Ectodermal cell (in vitro differentiated cells): ENCODE results near the gene NFIB.

Experiments used
- H3K27ac ChIP-seq: 2 replicates; pipeline ENCODE4 v1.7.0; 2013; ENCODE audit warnings: mild to moderate bottlenecking, low read depth, low read length; ENCODE audit not compliant: insufficient read depth, poor library complexity, severe bottlenecking
- H3K27me3 ChIP-seq: 2 replicates; pipeline ENCODE4 v1.7.0; 2013; ENCODE audit warnings: mild to moderate bottlenecking, low read length; ENCODE audit not compliant: insufficient read depth, control insufficient read depth, poor library complexity, severe bottlenecking
- H3K36me3 ChIP-seq: one replicate; pipeline ENCODE4 v1.7.0; 2013; ENCODE audit warnings: low read length; ENCODE audit not compliant: control insufficient read depth, insufficient read depth
- H3K4me1 ChIP-seq: one replicate; pipeline ENCODE4 v1.7.0; 2013; ENCODE audit warnings: low read length; ENCODE audit not compliant: control insufficient read depth, insufficient read depth
- H3K4me3 ChIP-seq: 2 replicates; pipeline ENCODE4 v1.7.0; 2013; ENCODE audit warnings: low read depth, low read length, control low read depth; ENCODE audit not compliant: insufficient read depth
- H3K9me3 ChIP-seq: 2 replicates; pipeline ENCODE4 v1.7.0; 2013; ENCODE audit warnings: mild to moderate bottlenecking, low read length, moderate library complexity; ENCODE audit not compliant: control insufficient read depth
- WGBS, 2 experiments: methylation state at CpG; one replicate each; pipeline ENCODE4 v1.1.7; 2013; ENCODE audit warnings: missing lambda C conversion rate in 2 of 2; 5-methylcytosine and 5-hydroxymethylcytosine counted together

NFIB gene

DNA sequence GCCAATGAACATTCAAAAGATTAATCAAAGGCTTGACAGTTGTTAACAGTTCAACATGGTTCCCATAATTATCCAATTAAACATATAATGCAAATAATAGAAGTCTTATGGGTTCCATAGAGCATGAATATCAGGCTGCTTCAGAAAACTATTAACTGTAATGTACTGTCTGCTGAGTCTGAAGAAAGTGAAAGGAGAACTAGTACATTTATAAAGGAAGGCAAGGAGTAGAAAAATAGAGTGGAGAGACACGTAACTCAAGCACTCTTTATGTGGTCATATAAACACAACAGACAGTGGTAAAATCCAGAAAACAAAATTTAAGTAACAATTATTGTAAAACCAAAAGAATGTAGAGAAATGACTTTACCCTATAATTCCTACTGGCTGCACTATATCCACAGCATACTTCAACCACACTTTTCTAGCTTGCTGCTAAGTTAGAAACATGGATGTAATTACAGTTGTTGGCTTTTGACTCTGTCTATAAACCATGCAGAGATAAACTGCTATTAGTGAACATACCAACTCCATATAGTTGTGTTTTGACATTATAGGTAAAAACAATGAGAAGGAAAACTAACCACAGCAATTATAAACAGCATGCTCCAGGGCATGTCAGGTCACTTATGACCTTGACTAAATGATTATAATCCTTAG, 32.7 kb downstream of the NFIB start:
- no peaks in the 10 kb centered on the region for H3K4me1 ChIP-seq
- H3K9me3 ChIP-seq: no peaks in the 10 kb centered on the region
- H3K4me3 ChIP-seq: no peak overlapping the region
- H3K36me3 ChIP-seq: no peaks in the 10 kb centered on the region
- H3K27ac ChIP-seq: no peak overlapping the region
- no peaks in the 10 kb centered on the region for H3K27me3 ChIP-seq
- WGBS, 2 experiments: 80 to 100% methylated on average over 1 of the region's 1 CpG

DNA sequence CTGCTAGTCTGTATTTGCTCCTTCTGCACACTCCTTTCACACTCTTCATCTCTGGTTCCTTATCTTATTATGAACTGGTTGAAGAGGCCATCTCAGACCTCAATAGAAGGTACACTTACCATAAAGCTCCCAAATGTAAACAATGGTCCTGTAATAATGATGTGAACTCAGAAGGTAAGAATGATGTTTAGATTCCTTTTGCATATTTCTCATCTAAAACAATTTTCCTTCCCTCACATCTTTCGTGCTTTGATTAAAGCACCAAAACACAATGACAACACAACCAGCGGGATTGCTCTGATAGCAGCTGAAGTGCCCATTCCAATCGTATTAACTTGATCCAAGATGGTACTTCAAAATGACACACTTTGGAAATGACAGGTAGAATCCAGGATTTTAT, 34.3 kb downstream of the NFIB start:
- no peaks in the 10 kb centered on the region for H3K4me1 ChIP-seq
- H3K27ac ChIP-seq: no peak overlapping the region
- no peaks in the 10 kb centered on the region for H3K27me3 ChIP-seq
- no peaks in the 10 kb centered on the region for H3K36me3 ChIP-seq
- no peaks in the 10 kb centered on the region for H3K9me3 ChIP-seq
- WGBS, 2 experiments: 91 to 92% methylated on average over 3 of the region's 3 CpGs
- no peak overlapping the region for H3K4me3 ChIP-seq

DNA sequence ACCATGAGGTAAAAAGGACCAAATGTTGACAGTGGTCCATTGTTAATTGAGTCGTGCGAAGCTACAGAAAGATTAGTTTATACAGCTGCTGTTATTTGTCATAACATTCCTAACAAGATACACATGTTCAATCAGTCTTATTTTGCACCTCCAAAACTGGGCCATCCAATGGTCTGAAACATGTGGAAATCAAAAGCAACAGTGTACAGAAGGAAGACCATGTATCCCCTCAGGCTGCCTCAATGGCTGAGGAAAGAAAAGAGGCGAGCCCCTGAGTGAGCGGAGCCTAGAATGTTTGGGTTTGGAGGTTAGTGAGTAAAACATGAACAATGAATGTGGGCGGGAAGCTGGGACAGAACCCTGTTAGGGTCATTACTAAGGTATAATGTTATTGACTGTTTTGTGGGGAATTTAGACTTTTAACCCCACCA, 35.6 kb downstream of the NFIB start:
- H3K36me3 ChIP-seq: no peaks in the 10 kb centered on the region
- H3K27ac ChIP-seq: no peak overlapping the region
- no peaks in the 10 kb centered on the region for H3K9me3 ChIP-seq
- no peaks in the 10 kb centered on the region for H3K27me3 ChIP-seq
- no peak overlapping the region for H3K4me3 ChIP-seq
- peaks cover 9% of the 10 kb centered on the region for H3K4me1 ChIP-seq
- WGBS, 2 experiments: 90 to 94% methylated on average over 5 of the region's 5 CpGs

DNA sequence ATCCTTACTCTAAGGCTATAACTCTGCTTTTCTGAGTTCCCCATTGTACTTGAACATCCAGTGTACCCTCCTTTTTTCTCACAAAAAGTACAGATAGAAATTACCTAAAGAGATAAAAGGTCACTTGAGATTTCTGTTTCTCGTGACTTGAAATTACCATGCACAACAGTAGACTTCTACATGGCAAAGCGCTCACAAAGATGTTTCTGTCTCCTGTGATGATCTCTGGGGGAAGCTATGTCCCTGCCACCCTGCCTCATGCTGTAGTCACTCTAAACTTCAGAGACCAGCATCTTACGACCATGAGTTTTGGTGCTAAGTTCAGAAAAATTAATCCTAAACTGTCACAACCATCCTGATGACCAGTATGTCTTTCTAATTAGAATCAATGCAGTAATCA, 36.2 kb downstream of the NFIB start:
- Histone ChIP-seq H3K4me1 (peaks cover 10% of the 10 kb centered on the region), H3K27me3 (no peaks in the 10 kb centered on the region), H3K36me3 (no peaks in the 10 kb centered on the region), H3K9me3 (no peaks in the 10 kb centered on the region), H3K27ac (no peak overlapping the region), H3K4me3 (no peak overlapping the region)
- WGBS, 2 experiments: 89 to 100% methylated on average over 3 of the region's 3 CpGs

DNA sequence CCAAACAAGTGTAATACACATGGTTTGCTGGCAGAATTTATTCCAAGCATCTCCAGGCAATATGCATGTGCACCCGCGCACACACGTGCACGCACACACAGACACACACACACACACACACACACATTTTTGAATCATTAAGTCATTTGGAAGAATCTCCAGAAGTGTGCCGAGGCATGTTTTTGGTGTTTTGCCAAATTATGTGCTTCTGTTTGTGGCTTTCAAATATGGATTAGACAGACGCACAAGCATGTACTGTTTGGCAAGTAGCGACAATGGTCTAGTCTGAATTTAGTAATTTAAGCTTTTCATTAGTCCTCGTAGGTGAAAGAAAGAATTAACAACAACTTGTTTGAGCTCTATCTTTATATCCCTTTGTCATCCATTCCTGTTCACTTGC, 36.7 kb downstream of the NFIB start:
- 95 to 97% methylated on average over 8 of the region's 8 CpGs for WGBS, 2 experiments
- H3K36me3 ChIP-seq: no peaks in the 10 kb centered on the region
- H3K9me3 ChIP-seq: no peaks in the 10 kb centered on the region
- no peak overlapping the region for H3K27ac ChIP-seq
- H3K27me3 ChIP-seq: no peaks in the 10 kb centered on the region
- peaks cover 10% of the 10 kb centered on the region for H3K4me1 ChIP-seq
- no peak overlapping the region for H3K4me3 ChIP-seq

DNA sequence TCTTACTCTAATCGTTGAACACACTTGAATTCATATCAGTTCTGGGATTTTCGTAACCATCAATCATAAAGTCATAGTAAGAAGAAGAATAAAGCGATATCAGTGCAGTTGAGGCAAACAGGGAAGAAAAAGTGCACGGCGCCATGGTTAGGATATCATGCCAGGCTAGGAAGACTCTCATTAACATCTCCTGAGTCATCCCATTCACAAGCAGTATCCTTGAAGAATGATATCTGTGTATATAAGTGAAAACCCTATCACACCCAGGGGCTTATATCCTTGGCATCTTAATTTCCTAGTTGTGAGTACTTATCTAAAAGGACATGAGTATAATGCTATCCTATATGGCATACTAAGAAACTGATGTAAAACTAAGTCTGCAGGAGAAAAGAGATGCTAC, 38.6 kb downstream of the NFIB start:
- no peak overlapping the region for H3K4me3 ChIP-seq
- H3K4me1 ChIP-seq: peaks cover 10% of the 10 kb centered on the region
- H3K36me3 ChIP-seq: no peaks in the 10 kb centered on the region
- no peaks in the 10 kb centered on the region for H3K27me3 ChIP-seq
- no peak overlapping the region for H3K27ac ChIP-seq
- no peaks in the 10 kb centered on the region for H3K9me3 ChIP-seq
- 91 to 94% methylated on average over 5 of the region's 5 CpGs for WGBS, 2 experiments

DNA sequence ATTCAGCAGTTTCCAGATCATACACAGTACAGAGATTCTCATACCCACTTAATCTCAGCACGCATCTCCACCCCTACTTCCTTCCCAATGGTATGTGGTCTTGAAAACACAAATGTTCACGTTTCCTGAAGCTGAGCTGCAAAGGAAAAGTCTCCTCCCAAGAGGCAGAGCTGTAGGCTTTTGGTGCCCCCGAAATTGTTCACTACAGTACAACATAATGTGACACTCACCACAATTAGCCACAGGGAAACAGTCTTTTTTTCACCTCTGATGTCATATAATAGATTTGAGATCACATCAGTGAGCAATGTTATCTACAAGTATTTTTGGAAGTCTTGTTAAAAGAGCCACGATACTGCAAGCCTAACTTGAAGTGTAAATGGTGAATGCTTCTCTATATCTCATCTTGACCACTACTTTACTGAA, 40.2 kb downstream of the NFIB start:
- H3K4me3 ChIP-seq: no peak overlapping the region
- H3K27me3 ChIP-seq: no peaks in the 10 kb centered on the region
- no peaks in the 10 kb centered on the region for H3K9me3 ChIP-seq
- H3K27ac ChIP-seq: no peak overlapping the region
- peaks cover 10% of the 10 kb centered on the region for H3K4me1 ChIP-seq
- 38 to 42% methylated on average over 4 of the region's 4 CpGs for WGBS, 2 experiments
- H3K36me3 ChIP-seq: no peaks in the 10 kb centered on the region

DNA sequence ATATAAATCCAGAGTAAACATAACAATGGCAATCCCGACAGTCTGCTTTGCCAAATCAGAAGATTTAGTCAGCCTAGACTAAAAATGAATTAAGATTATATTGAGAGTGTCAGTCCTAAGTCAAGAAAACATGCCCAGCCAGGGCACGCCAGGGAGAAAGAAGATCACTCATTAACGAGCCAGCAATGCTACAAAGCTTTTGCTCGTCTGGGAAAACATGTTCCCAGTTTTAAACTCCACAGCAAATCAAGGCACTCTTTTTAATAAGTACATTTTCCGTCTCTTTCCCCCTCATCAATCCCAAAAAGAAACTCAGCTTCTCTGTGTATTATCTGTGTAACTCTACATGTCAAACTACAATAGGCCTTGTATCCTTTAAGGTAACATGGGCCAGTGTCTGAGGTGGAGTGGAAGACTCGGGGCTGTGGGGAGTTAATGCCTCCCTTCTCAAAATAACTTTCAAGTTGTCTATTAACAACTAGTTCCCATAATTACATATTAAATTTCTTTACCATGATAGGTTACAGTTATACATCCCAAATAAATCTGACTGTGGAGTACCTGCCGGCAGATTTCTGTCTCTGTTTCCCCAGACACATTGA, 40.9 kb downstream of the NFIB start:
- no peaks in the 10 kb centered on the region for H3K36me3 ChIP-seq
- H3K27me3 ChIP-seq: no peaks in the 10 kb centered on the region
- H3K4me3 ChIP-seq: no peak overlapping the region
- no peaks in the 10 kb centered on the region for H3K9me3 ChIP-seq
- 60 to 71% methylated on average over 6 to 7 of the region's 7 CpGs for WGBS, 2 experiments
- no peak overlapping the region for H3K27ac ChIP-seq
- peaks cover 10% of the 10 kb centered on the region for H3K4me1 ChIP-seq

DNA sequence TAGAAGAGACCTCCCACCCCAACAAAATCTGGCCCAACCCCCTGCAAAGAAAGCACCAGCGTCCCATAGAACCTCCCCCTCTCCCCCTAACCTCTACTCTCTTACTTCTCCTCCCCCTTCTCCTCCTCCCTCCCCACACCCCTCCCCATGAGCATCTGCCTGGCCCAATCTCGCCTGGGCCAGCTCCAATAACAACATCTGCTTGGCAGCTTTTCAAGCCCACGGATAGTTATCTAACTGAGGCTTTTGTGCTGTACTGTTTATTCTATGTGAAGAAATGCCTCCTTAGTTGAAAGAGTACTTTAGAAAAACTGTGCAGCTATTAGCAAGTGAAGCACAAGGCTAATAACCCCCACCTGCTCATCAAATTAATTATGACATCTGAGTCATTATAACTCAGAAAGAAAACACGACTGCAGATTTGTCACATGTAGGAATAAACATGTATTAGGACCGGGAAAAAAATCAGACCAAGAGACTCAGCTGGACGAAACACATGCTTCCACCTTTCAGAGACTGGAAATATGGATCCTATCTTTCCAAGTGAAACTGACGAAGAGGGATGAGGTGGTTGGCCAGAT, 42.8 kb downstream of the NFIB start:
- Histone ChIP-seq H3K9me3 (no peaks in the 10 kb centered on the region), H3K36me3 (no peaks in the 10 kb centered on the region), H3K27ac (no peak overlapping the region), H3K4me1 (peaks cover 10% of the 10 kb centered on the region), H3K4me3 (no peak overlapping the region), H3K27me3 (no peaks in the 10 kb centered on the region)
- WGBS, 2 experiments: 60 to 62% methylated on average over 7 of the region's 7 CpGs

DNA sequence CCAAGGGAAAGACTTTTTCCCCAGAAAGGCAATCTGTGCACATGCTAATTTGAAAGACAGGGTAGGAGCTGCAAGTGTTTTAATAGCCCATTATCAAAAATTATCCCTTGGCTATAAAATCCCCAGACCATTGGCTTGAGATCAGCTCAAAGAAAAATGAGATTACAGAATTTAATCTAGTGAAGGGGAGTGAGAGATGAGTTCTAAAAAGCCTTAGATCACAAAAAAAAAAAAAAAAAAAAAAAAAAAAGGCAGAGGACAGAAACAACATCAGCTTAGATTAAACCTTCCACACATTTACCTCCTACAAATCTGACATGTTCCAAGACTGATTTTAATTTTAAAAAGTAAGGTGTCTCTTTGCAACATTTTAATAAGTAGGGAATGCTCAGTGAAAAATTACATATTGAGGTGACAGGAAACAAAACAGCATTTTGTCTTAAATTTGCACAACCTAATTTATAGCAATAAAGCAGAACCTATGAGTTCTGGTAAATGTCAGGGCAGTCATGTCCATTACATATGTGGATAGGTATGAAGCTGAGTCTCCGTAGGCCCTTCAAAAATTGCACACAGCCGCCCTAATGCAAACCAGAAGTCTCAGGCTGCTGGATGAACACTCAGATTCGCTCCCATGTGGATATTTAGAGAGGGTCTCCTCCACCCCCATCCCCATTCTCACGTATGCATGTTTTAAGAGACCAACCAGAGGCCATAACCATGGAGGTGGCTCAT, 43.4 kb downstream of the NFIB start:
- WGBS, 2 experiments: 73 to 74% methylated on average over 4 of the region's 4 CpGs
- Histone ChIP-seq H3K4me1 (peaks cover 10% of the 10 kb centered on the region), H3K36me3 (no peaks in the 10 kb centered on the region), H3K27me3 (no peaks in the 10 kb centered on the region), H3K4me3 (no peak overlapping the region), H3K9me3 (no peaks in the 10 kb centered on the region), H3K27ac (no peak overlapping the region)
